ENCODE data around the gene ANKDD1B. TPM values are rescaled to one million over a fixed set of nuclear protein-coding genes. Genes with fewer than 3 reads are reported as not detected.

Gene ANKDD1B
- total and polyA plus RNA-seq, 2 experiments from 2014 or later: 0.40 to 0.73 TPM

- no peak overlapping the region for H2AFZ ChIP-seq
- no peaks in the 10 kb centered on the region for H3K4me1 ChIP-seq (ENCODE audit: insufficient read depth)
- H3K4me2 ChIP-seq: no peak overlapping the region
- no peaks in the 10 kb centered on the region for H4K20me1 ChIP-seq (replicated peaks; ENCODE audit: insufficient read depth)
- no peak overlapping the region for H3K4me3 ChIP-seq
- Mint-ChIP-seq H3K27ac (no peak overlapping the region), H3K4me3 (no peak overlapping the region), H3K27me3 (ENCODE audit: insufficient read depth, low read depth, poor library complexity) (no peaks in the 10 kb centered on the region), H3K4me1 (peaks cover 20% of the 10 kb centered on the region), H3K9me3 (no peaks in the 10 kb centered on the region), H3K36me3 (ENCODE audit: low read depth) (no peaks in the 10 kb centered on the region; the same call in 2 of the 3 replicates)
- ATAC-seq: no peak
- H3F3A ChIP-seq (replicated peaks; ENCODE audit: low read depth): no peaks in the 10 kb centered on the region
- no peaks in the 10 kb centered on the region for H3K27me3 ChIP-seq (ENCODE audit: insufficient read depth)
- DNase-seq (ENCODE audit: low spot score): no peak
- TF ChIP-seq ZNF114 (CRISPR knock-in tag; IDR thresholded peaks at IDR 0.05) (no peak), EZH2phosphoT487 (IDR thresholded peaks at IDR 0.05; ENCODE audit: unreplicated experiment) (no peak), JUNB (IDR thresholded peaks at IDR 0.05; ENCODE audit: unreplicated experiment) (no peak), ETS1 (IDR thresholded peaks at IDR 0.05) (no peak)
- TF ChIP-seq, protein P1, sequence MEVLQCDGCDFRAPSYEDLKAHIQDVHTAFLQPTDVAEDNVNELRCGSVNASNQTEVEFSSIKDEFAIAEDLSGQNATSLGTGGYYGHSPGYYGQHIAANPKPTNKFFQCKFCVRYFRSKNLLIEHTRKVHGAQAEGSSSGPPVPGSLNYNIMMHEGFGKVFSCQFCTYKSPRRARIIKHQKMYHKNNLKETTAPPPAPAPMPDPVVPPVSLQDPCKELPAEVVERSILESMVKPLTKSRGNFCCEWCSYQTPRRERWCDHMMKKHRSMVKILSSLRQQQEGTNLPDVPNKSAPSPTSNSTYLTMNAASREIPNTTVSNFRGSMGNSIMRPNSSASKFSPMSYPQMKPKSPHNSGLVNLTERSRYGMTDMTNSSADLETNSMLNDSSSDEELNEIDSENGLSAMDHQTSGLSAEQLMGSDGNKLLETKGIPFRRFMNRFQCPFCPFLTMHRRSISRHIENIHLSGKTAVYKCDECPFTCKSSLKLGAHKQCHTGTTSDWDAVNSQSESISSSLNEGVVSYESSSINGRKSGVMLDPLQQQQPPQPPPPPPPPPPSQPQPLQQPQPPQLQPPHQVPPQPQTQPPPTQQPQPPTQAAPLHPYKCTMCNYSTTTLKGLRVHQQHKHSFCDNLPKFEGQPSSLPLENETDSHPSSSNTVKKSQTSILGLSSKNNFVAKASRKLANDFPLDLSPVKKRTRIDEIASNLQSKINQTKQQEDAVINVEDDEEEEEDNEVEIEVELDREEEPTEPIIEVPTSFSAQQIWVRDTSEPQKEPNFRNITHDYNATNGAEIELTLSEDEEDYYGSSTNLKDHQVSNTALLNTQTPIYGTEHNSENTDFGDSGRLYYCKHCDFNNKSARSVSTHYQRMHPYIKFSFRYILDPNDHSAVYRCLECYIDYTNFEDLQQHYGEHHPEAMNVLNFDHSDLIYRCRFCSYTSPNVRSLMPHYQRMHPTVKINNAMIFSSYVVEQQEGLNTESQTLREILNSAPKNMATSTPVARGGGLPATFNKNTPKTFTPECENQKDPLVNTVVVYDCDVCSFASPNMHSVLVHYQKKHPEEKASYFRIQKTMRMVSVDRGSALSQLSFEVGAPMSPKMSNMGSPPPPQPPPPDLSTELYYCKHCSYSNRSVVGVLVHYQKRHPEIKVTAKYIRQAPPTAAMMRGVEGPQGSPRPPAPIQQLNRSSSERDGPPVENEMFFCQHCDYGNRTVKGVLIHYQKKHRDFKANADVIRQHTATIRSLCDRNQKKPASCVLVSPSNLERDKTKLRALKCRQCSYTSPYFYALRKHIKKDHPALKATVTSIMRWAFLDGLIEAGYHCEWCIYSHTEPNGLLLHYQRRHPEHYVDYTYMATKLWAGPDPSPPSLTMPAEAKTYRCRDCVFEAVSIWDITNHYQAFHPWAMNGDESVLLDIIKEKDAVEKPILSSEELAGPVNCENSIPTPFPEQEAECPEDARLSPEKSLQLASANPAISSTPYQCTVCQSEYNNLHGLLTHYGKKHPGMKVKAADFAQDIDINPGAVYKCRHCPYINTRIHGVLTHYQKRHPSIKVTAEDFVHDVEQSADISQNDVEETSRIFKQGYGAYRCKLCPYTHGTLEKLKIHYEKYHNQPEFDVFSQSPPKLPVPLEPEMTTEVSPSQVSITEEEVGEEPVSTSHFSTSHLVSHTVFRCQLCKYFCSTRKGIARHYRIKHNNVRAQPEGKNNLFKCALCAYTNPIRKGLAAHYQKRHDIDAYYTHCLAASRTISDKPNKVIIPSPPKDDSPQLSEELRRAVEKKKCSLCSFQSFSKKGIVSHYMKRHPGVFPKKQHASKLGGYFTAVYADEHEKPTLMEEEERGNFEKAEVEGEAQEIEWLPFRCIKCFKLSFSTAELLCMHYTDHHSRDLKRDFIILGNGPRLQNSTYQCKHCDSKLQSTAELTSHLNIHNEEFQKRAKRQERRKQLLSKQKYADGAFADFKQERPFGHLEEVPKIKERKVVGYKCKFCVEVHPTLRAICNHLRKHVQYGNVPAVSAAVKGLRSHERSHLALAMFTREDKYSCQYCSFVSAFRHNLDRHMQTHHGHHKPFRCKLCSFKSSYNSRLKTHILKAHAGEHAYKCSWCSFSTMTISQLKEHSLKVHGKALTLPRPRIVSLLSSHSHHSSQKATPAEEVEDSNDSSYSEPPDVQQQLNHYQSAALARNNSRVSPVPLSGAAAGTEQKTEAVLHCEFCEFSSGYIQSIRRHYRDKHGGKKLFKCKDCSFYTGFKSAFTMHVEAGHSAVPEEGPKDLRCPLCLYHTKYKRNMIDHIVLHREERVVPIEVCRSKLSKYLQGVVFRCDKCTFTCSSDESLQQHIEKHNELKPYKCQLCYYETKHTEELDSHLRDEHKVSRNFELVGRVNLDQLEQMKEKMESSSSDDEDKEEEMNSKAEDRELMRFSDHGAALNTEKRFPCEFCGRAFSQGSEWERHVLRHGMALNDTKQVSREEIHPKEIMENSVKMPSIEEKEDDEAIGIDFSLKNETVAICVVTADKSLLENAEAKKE (CRISPR knock-in tag; IDR thresholded peaks at IDR 0.05): no peak
- no peaks in the 10 kb centered on the region for H3K79me2 ChIP-seq (replicated peaks; ENCODE audit: insufficient read depth)
- peaks cover 3% of the 10 kb centered on the region; the same call in 1 of the 2 replicates for H3K9me2 ChIP-seq (ENCODE audit: insufficient read depth)
- H3K27ac ChIP-seq (ENCODE audit: low read depth): no peak overlapping the region
- no peaks in the 10 kb centered on the region for H3K36me3 ChIP-seq (ENCODE audit: insufficient read depth)
These were observed 59.3 kb downstream of the ANKDD1B start for GRCh38 chr5:75670577-75670976.

GRCh38 chr5:75671506-75671905 lies 60.3 kb downstream of the ANKDD1B start:
- no peaks in the 10 kb centered on the region; the same call in 2 of the 3 replicates for H3K36me3 Mint-ChIP-seq (ENCODE audit: low read depth)
- Histone ChIP-seq H3K4me3 (no peak overlapping the region), H3K4me2 (no peak overlapping the region), H3K4me1 (ENCODE audit: insufficient read depth) (no peaks in the 10 kb centered on the region), H3K27me3 (ENCODE audit: insufficient read depth) (no peaks in the 10 kb centered on the region), H3K9me2 (ENCODE audit: insufficient read depth) (no peaks in the 10 kb centered on the region), H3K36me3 (ENCODE audit: insufficient read depth) (no peaks in the 10 kb centered on the region), H3K79me2 (replicated peaks; ENCODE audit: insufficient read depth) (no peaks in the 10 kb centered on the region), H4K20me1 (replicated peaks; ENCODE audit: insufficient read depth) (no peaks in the 10 kb centered on the region), H2AFZ (no peak overlapping the region), H3K27ac (ENCODE audit: low read depth) (no peak overlapping the region), H3F3A (replicated peaks; ENCODE audit: low read depth) (no peaks in the 10 kb centered on the region)
- DNase-seq (ENCODE audit: low spot score) (no peak), ATAC-seq (no peak)
- peaks cover 20% of the 10 kb centered on the region for H3K4me1 Mint-ChIP-seq
- no peak overlapping the region for H3K4me3 Mint-ChIP-seq
- no peaks in the 10 kb centered on the region for H3K27me3 Mint-ChIP-seq (ENCODE audit: insufficient read depth, low read depth, poor library complexity)
- no peak overlapping the region for H3K27ac Mint-ChIP-seq
- no peaks in the 10 kb centered on the region for H3K9me3 Mint-ChIP-seq
- no peak for TF ChIP-seq ETS1 (IDR thresholded peaks at IDR 0.05)
- no peak for TF ChIP-seq ZNF331 (CRISPR knock-in tag; IDR thresholded peaks at IDR 0.05; ENCODE audit: low read depth)
- TF ChIP-seq CREB1 (CRISPR knock-in tag; IDR thresholded peaks at IDR 0.05; ENCODE audit: low read depth): no peak
- TF ChIP-seq STAT1 (IDR thresholded peaks at IDR 0.05; ENCODE audit: unreplicated experiment): no peak
- TF ChIP-seq EZH2 (IDR thresholded peaks at IDR 0.05; ENCODE audit: low read depth, unreplicated experiment): no peak
- TF ChIP-seq EZH2phosphoT487 (IDR thresholded peaks at IDR 0.05; ENCODE audit: unreplicated experiment): no peak

All from GM23338 (cell line).